Lower leg skin (tissue), 4 donors: ENCODE results near the gene NCOR2. TPM values are rescaled to one million over a fixed set of nuclear protein-coding genes. Genes with fewer than 3 reads are reported as not detected.

Source experiments
- DNase-seq, 2 donors: peaks; one replicate each; pipeline ENCODE4 v3.0.0-alpha.2; 2019; ENCODE audit warnings: low spot score in 2 of 2
- H3K4me3 ChIP-seq: fragments of 200-600 bp; sonication (generic); 2 replicates; pipeline ENCODE4 v1.5.1; 2017; ENCODE audit warnings: mild to moderate bottlenecking, low read depth; ENCODE audit not compliant: poor library complexity, severe bottlenecking
- POLR2A ChIP-seq, 2 donors: fragments of 450-650 bp; IDR thresholded peaks; one replicate each; pipeline ENCODE4 v1.6.1; 2016 to 2017; ENCODE audit warnings: antibody characterized with exemption in 2 of 2, mild to moderate bottlenecking in 1 of 2, moderate library complexity in 1 of 2
- WGBS, 2 donors: methylation state at CpG; one replicate each; pipeline ENCODE4 v1.1.5; 2018; 5-methylcytosine and 5-hydroxymethylcytosine counted together
- intact Hi-C: fragments of 100-400 bp; cut with DNase I; formaldehyde crosslinking; loops from one replicate; pipeline ENCODE4 v1.15.0; 2023; ENCODE audit warnings: low total_unique reads
- total RNA-seq, 4 donors: library from RNA; depleted of rRNA; stranded (reverse); fragments of >200 nt; gene quantifications; one replicate each; pipeline ENCODE4 v1.1.0, GENCODE V29; 2016
- TF ChIP-seq, protein P1 (sequence below), 3 donors: fragments of 450-650 bp; IDR thresholded peaks; one replicate each; pipeline ENCODE4 v1.5.1; 2016; ENCODE audit warnings: antibody characterized with exemption in 3 of 3, mild to moderate bottlenecking in 3 of 3, moderate library complexity in 2 of 3

The NCOR2 gene
- total RNA-seq, 4 donors from 2014 or later = 92.1 to 262 (median 137) TPM

DNA sequence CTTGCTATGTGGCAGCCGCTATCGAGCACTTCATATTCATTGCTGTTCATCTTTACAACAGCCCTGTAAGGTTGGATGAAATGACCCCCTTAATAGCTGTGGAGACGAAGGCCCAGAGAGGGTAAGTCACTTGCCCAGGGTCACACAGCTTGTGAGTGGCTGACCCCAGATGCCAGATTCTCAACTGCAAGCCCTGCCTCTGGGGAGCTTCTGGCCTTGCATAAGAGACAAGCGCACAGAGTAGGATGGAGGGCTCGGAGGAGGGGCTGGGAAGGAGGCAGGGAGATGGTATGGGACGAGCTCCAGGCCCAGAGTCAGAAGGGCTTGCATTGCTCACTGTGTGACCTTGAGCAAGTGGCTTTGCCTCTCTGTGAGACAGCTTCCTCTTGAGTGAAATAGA lies 27.4 kb upstream of the NCOR2 start:
- intact Hi-C loops = no loop called here
- 95 to 98% methylated on average over 6 of the region's 6 CpGs for WGBS, 2 donors
- DNase-seq = no peak
- TF ChIP-seq POLR2A (IDR thresholded peaks at IDR 0.05) = no peak
- TF ChIP-seq, protein P1, sequence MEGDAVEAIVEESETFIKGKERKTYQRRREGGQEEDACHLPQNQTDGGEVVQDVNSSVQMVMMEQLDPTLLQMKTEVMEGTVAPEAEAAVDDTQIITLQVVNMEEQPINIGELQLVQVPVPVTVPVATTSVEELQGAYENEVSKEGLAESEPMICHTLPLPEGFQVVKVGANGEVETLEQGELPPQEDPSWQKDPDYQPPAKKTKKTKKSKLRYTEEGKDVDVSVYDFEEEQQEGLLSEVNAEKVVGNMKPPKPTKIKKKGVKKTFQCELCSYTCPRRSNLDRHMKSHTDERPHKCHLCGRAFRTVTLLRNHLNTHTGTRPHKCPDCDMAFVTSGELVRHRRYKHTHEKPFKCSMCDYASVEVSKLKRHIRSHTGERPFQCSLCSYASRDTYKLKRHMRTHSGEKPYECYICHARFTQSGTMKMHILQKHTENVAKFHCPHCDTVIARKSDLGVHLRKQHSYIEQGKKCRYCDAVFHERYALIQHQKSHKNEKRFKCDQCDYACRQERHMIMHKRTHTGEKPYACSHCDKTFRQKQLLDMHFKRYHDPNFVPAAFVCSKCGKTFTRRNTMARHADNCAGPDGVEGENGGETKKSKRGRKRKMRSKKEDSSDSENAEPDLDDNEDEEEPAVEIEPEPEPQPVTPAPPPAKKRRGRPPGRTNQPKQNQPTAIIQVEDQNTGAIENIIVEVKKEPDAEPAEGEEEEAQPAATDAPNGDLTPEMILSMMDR (IDR thresholded peaks at IDR 0.05) = no peak
- H3K4me3 ChIP-seq = no peak overlapping the region

DNA sequence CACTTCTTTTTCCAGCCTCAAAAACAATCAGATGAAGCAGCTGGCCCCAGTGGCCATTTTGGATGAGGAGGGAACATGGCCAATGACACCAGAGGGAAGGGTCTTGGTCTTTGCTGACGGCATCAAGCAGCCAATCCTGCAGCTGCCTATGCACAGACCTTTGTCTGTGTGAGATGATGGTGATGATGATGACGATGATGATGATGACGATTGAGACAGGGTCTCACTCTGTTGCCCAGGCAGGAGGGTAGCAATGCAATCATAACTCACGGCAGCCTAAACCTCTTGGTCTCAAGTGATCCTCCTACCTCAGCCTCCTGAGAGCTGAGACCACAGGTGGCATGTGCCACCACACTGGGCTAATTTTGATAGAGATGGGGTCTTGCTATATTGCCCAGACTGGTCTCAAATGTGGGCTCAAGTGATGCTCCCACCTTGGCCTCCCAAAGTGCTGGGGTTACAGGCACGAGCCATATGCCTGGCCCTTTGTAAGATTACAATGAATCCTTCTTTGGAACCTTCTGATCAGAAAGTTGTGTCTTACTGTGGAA lies 26.5 kb upstream of the NCOR2 start:
- no peak overlapping the region for H3K4me3 ChIP-seq
- no peak for DNase-seq
- intact Hi-C loops = no loop called here
- TF ChIP-seq, protein P1 (IDR thresholded peaks at IDR 0.05) = no peak
- no peak for TF ChIP-seq POLR2A (IDR thresholded peaks at IDR 0.05)
- 91 to 100% methylated on average over 4 to 5 of the region's 5 CpGs for WGBS, 2 donors

DNA sequence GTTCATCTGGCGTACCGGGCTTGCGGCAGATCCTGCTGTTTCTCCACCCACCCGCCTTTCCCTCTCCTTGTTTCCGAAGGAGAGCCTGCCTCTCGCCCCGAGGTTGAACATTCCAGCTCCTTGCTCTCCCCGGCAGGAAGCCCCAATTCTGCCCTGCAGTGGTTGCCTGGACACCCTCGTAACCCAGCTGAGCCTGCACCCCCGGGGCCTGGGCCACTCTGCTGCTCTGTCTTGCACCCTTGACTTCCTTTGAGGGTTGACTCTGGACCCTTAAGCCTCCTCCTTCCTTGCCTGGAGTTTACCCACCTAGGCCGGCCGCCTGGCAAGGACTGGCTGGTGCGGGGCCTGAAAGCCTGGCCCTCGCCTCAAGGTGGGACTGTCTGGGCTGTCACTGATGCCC lies 25.8 kb upstream of the NCOR2 start:
- intact Hi-C loops = no loop called here
- DNase-seq = no peak
- TF ChIP-seq POLR2A (IDR thresholded peaks at IDR 0.05) = no peak
- TF ChIP-seq, protein P1 (IDR thresholded peaks at IDR 0.05) = no peak
- no peak overlapping the region for H3K4me3 ChIP-seq
- 88 to 92% methylated on average over 14 of the region's 14 CpGs for WGBS, 2 donors

DNA sequence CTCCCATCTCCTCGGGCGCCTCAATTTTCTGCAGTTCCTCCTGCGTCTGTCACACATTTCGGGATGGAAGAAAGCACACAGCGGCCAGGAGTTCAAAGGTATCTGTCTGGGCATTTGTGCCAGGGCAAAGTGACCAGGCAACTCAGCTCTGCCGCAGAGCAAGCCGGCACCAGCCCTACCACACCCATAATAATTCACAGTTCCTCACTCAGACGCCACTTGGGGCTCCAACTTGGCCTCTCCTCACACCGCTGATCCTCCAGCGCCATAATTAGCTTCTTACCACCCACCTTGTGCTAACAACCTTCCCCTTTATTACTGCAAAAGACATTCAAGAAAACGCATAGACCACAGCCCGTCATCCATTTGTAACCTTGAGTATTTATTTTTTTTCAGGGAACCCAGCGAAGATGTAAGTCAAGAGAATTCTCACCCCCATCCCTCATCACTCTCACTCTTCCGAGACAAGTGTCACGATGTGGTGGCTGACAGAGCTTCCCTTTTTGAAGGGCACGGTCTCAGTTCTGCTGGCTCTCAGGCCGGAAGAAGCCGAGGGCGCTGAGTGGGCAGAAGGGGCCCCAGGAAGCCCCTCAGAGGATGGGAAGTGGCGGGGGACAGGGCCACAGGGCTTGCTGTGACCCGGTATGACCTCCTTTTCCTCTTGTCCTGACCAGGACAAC lies 25.2 kb upstream of the NCOR2 start:
- WGBS, 2 donors = 56 to 63% methylated on average over 21 of the region's 21 CpGs
- intact Hi-C loops = no loop called here
- TF ChIP-seq, protein P1 (IDR thresholded peaks at IDR 0.05) = no peak
- no peak for TF ChIP-seq POLR2A (IDR thresholded peaks at IDR 0.05)
- H3K4me3 ChIP-seq = no peak overlapping the region
- peak in 1 of 2 donors; percentile 83 for DNase-seq

DNA sequence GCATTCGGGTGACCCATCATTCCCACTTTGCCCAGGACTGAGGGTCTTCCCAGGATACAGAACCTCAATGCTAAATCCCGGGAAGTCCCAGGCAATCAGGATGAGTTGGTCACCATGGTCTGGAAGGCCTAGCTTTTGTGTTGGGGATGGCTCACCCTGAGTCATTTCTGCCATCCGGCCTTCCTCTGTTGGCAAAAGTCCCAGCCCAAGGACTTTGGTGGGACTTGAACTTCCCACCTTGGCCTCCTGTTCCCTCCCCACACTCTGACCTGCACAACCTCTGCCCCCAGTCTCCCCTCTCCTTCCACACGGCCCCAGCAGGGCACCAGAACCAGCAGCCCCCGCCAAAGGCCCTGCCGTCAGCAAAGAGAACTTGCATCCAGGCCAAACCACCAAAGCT lies 24.6 kb upstream of the NCOR2 start:
- intact Hi-C loops = no loop called here
- no peak overlapping the region for H3K4me3 ChIP-seq
- no peak for TF ChIP-seq POLR2A (IDR thresholded peaks at IDR 0.05)
- TF ChIP-seq, protein P1 (IDR thresholded peaks at IDR 0.05) = no peak
- 54 to 57% methylated on average over 6 of the region's 6 CpGs for WGBS, 2 donors
- peak in 1 of 2 donors; percentile 83 for DNase-seq
